CD4-positive, alpha-beta T cell treated with Interleukin-10 for 1 hour (primary cell): ENCODE data around the gene HOXA6.

Source experiments
- DNase-seq: peaks from one replicate; pipeline ENCODE4 v3.0.0-alpha.2; 2020

HOXA6 gene

GRCh38 chr7:27147199-27148030 lies at the start of gene HOXA6:
Gene HOXA6 (minus strand): TSS chr7:27147774. CDS start chr7:27147749, 25 bp downstream.
- no peak for DNase-seq

GRCh38 chr7:27196287-27196767 lies 48.8 kb upstream of the HOXA6 start:
- DNase-seq, result peak; percentile 82

GRCh38 chr7:27194686-27195379 lies 47.3 kb upstream of the HOXA6 start:
- no peak for DNase-seq

GRCh38 chr7:27194002-27194352 lies 46.4 kb upstream of the HOXA6 start:
- DNase-seq, result no peak

GRCh38 chr7:27193335-27194001 lies 45.9 kb upstream of the HOXA6 start:
- DNase-seq, result no peak

- DNase-seq, result no peak
These were observed 45.2 kb upstream of the HOXA6 start for GRCh38 chr7:27192546-27193334.

GRCh38 chr7:27191833-27192545 lies 44.4 kb upstream of the HOXA6 start:
- no peak for DNase-seq

GRCh38 chr7:27191161-27191731 lies 43.7 kb upstream of the HOXA6 start:
- no peak for DNase-seq

- no peak for DNase-seq
These were observed 42.6 kb upstream of the HOXA6 start for GRCh38 chr7:27189997-27190748.

GRCh38 chr7:27189295-27189996 lies 41.9 kb upstream of the HOXA6 start:
- no peak for DNase-seq

- peak; percentile 41 for DNase-seq
These were observed 41.1 kb upstream of the HOXA6 start for GRCh38 chr7:27188386-27189294.

- DNase-seq, result no peak
These were observed 40.2 kb upstream of the HOXA6 start for GRCh38 chr7:27187475-27188385.

- DNase-seq, result no peak
These were observed 39.3 kb upstream of the HOXA6 start for GRCh38 chr7:27186668-27187474.

- DNase-seq, result no peak
These were observed 38.5 kb upstream of the HOXA6 start for GRCh38 chr7:27185854-27186667.

GRCh38 chr7:27185013-27185853 lies 37.7 kb upstream of the HOXA6 start, which contains the start of gene HOXA11:
Gene HOXA11 (minus strand): TSS chr7:27185232. CDS start chr7:27185144, 88 bp downstream.
- DNase-seq, result no peak
